ENCODE data around the gene PEX3. TPM values are rescaled to one million over a fixed set of nuclear protein-coding genes. Genes with fewer than 3 reads are reported as not detected.

The PEX3 gene
- total and polyA plus RNA-seq, 9 donors, result 12.0 to 29.3 (median 18.1) TPM

- TF ChIP-seq POLR2A (IDR thresholded peaks at IDR 0.05) (no peak), EP300 (IDR thresholded peaks at IDR 0.05) (no peak), CTCF (IDR thresholded peaks at IDR 0.05) (no peak)
- H3K4me3 ChIP-seq, result no peak overlapping the region
- H3K27me3 ChIP-seq, result no peaks in the 10 kb centered on the region
- WGBS, 3 donors, result 88 to 89% (median 89%) methylated on average over 3 of the region's 3 CpGs
- no peaks in the 10 kb centered on the region for H3K9me3 ChIP-seq
- no peaks in the 10 kb centered on the region for H3K4me1 ChIP-seq (ENCODE audit: insufficient read depth)
- no peaks in the 10 kb centered on the region for H3K36me3 ChIP-seq
- no peak overlapping the region for H3K27ac ChIP-seq
- no peak for DNase-seq
- intact Hi-C loops (cut with DNase I), result no loop called here
Observed at GRCh38 chr6:143486752-143487151, 36.1 kb downstream of the PEX3 start.

DNA sequence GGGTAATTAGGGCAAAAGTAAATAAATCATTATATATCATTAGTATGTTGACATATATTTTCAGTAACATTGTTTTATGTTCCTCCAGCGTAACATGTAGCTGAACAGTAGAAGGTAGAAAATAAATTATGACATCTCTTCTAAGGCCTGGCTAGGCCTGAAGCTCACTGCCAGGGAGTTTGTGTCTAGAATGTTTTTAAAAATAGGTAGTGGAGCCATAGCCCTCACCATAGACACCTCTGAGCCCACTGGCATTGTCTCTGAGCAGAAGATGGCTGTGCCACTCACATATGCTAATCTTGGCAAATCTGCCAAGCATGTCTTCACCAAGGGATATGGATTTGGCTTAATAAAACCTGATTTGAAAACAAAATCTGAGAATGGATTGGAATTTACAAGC, 39.6 kb downstream of the PEX3 start:
- intact Hi-C loops (cut with DNase I), result no loop called here
- no peak for DNase-seq
- Histone ChIP-seq H3K27me3 (no peaks in the 10 kb centered on the region), H3K4me3 (no peak overlapping the region), H3K9me3 (no peaks in the 10 kb centered on the region), H3K36me3 (no peaks in the 10 kb centered on the region), H3K27ac (no peak overlapping the region), H3K4me1 (ENCODE audit: insufficient read depth) (no peaks in the 10 kb centered on the region)
- 96 to 99% (median 98%) methylated on average over 1 of the region's 1 CpG for WGBS, 3 donors
- TF ChIP-seq CTCF (IDR thresholded peaks at IDR 0.05) (no peak), EP300 (IDR thresholded peaks at IDR 0.05) (no peak), POLR2A (IDR thresholded peaks at IDR 0.05) (no peak)

GRCh38 chr6:143490775-143491174, 40.2 kb downstream of the PEX3 start:
- WGBS, 3 donors, result 92 to 94% (median 93%) methylated on average over 8 of the region's 8 CpGs
- intact Hi-C loops (cut with DNase I), result no loop called here
- no peak for DNase-seq

DNA sequence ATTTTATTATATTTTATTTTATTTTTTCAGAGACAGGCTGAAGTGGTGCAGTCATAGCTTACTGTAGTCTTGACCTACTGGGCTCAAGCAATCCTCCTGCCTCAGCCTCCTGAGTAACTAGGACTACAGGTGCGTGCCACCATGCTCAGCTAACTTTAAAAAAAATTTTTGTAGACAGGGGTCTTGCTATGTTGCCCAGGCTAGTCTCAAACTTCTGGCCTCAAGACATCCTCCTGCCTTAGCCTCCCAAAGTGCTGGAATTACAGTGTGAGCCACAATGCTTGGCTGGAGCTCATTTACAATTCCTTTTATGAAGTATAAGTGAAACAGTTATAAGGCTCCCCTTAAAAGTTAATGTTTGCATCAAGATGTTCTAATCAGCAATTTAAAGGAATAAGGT, 46.4 kb downstream of the PEX3 start:
- DNase-seq, result no peak
- 94 to 100% (median 97%) methylated on average over 1 of the region's 1 CpG for WGBS, 3 donors

More at GRCh38 chr6:143490775-143491174, 40.2 kb downstream of the PEX3 start:
- no peak overlapping the region for H3K4me3 ChIP-seq
- H3K4me1 ChIP-seq (ENCODE audit: insufficient read depth), result no peaks in the 10 kb centered on the region
- no peaks in the 10 kb centered on the region for H3K9me3 ChIP-seq
- H3K27ac ChIP-seq, result no peak overlapping the region
- H3K27me3 ChIP-seq, result no peaks in the 10 kb centered on the region
- no peak for TF ChIP-seq CTCF (IDR thresholded peaks at IDR 0.05)
- TF ChIP-seq POLR2A (IDR thresholded peaks at IDR 0.05), result no peak
- TF ChIP-seq EP300 (IDR thresholded peaks at IDR 0.05), result no peak
- no peaks in the 10 kb centered on the region for H3K36me3 ChIP-seq

More for the DNA sequence above, 46.4 kb downstream of the PEX3 start:
- Histone ChIP-seq H3K4me1 (ENCODE audit: insufficient read depth) (no peaks in the 10 kb centered on the region), H3K27ac (no peak overlapping the region), H3K27me3 (no peaks in the 10 kb centered on the region), H3K36me3 (no peaks in the 10 kb centered on the region), H3K4me3 (no peak overlapping the region), H3K9me3 (no peaks in the 10 kb centered on the region)
- TF ChIP-seq CTCF (IDR thresholded peaks at IDR 0.05) (no peak), EP300 (IDR thresholded peaks at IDR 0.05) (no peak), POLR2A (IDR thresholded peaks at IDR 0.05) (no peak)
- intact Hi-C loops (cut with DNase I), result no loop called here

All from ovary (tissue), 9 donors.